Stimulated activated CD4-positive, alpha-beta T cell treated with anti-CD3 and anti-CD28 coated beads, Interleukin-2, amount 100 ng/mL, for 24 hours (primary cell): ENCODE results near the gene LHPP.

Experiments used
- DNase-seq, 2 donors: peaks; one replicate each; pipeline ENCODE4 v3.0.0-alpha.2; 2020

The LHPP gene

DNA sequence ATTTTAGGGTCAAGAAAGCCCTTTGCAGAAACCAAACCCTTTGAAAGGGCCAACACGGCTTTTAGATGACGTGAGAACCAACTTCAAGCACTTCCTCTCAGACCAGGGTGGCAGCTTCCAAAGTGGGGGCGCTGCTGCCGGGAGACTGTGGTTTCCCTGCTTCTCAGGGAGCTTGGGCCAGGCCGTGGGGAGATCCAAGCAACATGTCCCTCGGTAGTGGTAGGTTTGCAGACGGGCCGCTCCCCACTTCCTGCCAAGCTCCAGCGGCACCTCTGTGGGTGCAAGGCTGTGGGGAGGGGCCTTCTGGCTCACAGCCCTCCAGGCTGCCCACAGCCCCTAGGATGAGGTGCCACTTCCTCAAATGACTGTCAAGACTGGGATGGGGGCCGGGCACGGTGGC lies 150.1 kb downstream of the LHPP start:
- DNase-seq = peak; percentile 28 to 33

DNA sequence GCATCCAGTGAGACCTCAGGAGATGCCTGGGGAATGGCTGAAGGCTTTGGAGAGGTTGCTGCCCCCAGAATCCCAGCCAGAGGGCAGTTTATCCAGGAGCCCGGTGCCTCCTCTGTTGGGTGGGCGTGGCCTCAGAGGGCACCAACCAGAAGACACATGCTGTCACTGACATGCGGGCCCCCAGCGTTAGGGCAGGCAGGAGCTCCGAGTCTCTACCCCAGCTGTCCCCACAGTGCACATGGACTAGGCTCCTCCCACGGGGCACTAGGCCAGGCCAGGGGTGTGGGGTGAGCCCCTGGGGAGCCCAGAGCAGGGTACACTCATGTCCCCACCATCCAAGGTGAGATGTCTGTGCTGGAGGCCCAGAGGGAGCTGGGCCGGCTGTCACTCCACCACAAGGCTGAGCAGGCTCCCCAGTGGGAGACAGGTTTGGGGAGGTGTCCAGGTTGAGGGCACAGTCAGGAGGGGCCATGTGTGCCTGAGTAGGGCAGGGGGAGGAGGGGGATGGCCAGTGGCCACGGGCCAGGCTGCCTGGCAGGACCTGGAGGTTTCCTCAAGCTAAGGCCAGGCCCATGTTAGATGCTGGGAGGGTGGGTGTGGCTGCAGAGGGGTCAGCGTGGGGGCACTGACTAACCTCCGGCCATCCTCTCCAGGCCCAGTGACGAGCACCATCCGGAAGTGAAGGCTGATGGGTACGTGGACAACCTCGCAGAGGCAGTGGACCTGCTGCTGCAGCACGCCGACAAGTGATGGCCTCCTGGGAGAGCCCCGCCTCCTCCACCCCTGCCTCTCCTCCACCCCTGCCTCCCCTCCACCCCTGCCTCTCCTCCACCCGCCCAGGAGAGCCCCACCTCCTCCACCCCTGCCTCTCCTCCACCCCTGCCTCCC lies 151.2 kb downstream of the LHPP start:
- DNase-seq = no peak

DNA sequence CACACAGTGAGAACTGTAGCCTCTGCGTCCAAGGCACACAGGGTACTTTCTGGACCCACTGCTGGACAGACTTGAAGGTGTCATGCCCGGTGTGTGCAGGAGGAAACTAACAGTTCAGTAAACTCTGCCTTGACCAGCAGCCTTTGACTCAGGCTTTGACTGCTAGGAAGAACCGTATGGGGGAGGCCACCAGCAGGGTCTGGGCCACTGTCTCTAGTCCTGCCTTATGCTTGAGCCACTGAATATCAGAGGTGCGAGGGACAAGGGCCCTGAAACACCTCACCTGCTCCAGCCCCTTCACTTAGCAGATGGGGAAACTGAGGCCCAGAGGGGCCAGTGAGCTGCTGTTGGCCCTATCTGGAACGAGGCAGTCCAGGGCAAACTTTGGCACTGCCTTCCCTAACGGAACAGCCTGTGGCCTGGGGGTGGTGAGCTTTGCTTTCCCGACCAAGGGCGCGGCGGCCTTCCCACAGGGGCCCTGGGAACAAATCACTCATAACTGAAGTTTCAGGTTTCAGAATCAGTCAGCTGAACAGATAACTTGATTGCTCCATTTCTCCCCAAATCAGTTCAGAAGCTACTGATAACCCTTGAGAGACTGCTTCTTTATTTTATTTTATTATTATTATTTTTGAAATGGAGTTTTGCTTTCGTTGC lies 152.5 kb downstream of the LHPP start:
- DNase-seq = peak; percentile 63 to 77

GRCh38 chr10:124615259-124615658 lies 153.6 kb downstream of the LHPP start:
- DNase-seq = no peak

DNA sequence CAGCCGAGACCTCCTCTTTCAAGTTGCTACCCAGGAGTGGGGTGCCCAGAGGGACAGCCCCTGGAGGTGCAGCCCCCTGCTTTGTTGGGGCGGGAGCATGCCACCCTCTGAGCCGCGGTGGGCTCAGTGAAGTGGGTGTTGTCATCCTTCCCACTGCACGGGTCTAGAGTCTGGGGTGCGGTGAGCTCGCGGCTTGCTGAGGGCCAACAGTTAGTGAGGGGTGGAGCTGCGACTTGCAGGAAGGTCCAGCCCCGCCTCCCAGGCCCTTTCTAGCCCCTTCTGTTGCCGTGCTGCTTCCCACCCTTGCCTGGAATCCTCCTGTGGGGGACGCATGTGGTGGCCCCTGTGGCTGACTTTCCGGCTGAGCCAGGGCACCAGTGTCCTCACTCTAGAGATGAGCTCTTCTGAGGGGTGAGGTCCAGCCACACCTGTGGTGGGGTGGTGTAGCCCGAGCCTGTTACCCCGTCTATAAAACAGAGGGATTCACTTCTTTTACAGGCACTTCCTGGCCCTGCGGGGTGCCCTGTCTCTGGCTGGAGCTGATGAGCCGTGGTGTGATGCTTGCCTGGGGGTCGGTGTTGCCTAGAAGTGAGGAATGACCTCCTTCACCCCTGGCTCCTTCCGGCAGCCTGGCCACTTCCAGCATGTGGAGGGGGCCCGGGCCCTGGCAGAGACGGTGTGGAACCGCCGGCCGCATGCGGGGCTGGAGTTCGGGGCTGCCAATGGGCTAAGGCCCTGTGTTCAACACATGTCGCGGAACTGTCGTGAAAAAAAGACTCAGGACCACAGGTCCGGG lies 154.6 kb downstream of the LHPP start:
- DNase-seq = no peak

DNA sequence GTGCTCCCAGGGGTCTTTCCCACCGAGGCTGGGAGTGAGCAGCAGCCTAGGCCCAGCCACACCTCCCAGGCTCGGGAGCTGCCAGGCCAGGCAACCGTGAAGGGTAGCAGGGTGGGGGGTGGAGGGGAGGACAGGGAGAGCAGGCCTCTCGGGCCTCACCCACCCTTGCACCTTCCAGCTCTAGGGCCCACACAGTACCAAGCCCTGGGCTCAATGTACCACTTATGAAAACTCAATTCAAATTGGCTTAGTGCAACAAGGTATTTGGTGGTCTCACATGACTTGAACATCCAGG lies 155.2 kb downstream of the LHPP start:
- DNase-seq = no peak

DNA sequence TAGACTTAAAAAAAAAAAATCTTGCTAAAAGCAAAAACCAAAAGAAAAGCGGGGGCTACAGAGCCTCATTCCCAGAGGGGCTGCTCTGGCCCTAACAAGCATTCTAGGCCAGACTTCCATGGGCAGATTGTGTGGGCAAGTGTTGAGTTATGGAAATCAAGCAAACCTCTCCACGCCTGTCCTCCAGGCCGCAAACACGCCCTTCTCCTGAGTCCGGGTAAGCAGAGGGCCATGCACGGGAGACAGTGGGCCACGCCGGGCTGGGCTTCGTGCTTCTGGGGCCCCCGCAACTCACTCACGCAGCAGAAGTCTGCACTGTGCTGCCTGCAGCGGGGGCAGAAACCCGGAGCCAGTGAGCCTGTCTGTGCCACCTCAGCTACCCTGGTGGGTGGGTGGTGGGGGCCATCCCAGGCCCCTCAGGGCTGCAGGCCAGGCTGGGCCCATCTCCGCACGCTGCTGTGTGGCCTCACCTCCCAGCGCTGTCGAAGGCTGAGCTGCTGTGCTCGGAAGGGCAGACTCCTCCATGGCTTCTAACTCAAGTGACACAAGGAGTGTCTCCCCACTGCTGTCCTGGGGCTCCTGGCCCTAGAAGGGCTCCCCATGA lies 156.9 kb downstream of the LHPP start:
- no peak for DNase-seq

- DNase-seq = no peak
Observed at GRCh38 chr10:124619195-124619594, 157.6 kb downstream of the LHPP start.

DNA sequence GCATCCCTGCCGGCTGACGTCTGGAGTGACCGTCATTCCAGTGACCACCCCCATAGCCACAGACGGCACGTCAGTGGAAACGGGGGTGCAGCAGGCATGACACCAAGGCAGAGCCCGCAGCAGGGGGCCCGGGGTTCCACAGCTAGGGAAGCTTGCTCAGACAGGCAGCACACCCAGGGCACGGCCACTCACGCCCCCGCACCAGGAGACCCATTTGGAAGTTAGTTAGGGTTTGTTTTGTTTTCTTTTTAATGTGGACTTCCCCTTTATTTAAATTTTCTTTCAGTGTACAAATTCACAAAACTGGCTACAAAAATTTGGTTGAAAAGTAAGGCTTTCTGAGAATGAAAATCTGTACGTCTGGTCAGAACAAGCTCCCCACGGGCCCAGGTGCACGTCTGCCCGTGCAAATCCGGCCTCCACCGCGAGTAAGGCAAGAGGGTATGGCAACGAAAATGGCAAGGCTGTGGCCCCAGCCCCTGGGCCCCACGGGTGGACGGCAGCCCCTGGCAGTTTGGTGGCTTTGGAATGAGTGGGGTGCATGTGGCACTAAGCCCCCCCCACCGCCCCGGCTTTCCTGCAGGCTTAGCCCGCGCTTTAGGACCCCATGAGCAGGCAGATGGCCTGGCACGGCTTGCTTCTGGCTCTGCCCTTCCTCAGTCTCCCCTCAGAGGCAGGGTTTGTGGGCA lies 158.3 kb downstream of the LHPP start:
- DNase-seq = no peak

DNA sequence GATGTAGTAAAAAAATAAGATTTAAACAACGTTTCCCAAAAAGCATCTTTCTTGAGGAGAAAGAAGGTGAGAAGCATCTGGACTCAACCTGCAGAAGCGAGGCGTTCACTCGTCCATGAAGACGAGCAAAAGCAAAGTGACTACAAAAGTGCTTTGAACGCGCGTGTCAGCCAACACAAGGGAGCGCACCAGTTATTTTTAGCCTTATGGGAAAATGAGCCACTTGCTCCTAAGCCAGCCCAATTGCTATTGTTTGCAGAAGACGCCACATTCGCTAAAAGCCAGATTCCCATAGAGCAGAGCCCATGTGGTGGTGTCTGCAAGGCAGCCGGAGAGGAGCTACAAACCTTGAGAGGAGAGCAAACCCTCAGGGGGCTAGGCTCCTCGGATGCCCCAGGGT lies 160.0 kb downstream of the LHPP start:
- no peak for DNase-seq

- DNase-seq = no peak
Observed at GRCh38 chr10:124622158-124622557, 160.5 kb downstream of the LHPP start.

DNA sequence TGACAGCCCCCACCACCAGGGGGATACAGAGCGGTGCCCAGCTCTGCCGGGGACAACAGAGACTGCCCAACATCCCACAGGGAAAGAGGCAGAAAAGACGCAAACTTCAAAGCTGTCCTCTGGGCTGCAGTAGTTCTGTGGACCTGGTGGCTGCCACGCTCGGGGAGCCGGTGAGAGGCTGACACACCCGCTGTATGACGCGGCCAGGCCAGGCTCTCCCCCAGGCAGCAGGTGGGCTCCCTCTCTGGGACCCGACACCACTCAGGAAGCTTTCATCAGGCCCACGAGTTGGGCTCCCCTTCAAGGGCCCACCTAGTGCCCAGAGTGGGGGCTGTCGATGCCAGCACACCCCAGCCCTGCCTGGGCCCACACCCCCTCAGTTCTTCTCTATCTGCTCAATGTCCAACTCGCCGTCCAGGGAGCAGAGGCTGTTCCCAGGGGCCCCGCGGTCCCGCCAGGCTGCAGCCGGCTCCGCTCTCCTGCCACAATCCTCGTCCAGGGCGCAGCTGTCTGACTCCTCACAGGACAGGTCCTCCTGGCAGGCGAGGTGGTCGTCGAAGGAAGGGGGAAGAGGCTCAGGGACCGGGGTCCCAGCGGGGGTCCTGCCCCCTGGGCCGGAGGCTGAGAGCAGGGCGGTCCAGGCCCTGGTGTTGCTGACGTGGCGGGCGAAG lies 161.4 kb downstream of the LHPP start:
- no peak for DNase-seq

- no peak for DNase-seq
Observed at GRCh38 chr10:124624006-124624405, 162.4 kb downstream of the LHPP start.

GRCh38 chr10:124624466-124624865 lies 162.8 kb downstream of the LHPP start:
- no peak for DNase-seq

DNA sequence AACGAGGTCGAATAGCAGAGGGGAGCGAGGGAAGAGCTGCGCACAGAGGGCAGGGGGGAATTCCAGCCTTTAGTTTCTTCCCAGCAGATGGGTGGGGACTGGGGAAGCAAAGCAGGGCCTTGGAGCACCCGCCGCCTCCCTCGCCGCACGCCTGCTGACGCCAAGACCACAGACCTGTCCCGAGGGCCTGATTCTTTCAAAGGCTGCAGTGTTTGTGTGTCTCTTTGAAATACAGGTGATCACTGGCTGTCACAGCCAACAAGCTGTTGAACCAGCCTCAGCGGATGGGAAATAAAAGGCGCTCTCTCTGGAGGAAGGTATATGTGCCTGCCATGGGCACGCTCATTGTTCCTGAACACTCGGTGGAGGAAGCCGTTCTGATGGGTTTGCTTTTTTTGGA lies 163.3 kb downstream of the LHPP start:
- DNase-seq = no peak

DNA sequence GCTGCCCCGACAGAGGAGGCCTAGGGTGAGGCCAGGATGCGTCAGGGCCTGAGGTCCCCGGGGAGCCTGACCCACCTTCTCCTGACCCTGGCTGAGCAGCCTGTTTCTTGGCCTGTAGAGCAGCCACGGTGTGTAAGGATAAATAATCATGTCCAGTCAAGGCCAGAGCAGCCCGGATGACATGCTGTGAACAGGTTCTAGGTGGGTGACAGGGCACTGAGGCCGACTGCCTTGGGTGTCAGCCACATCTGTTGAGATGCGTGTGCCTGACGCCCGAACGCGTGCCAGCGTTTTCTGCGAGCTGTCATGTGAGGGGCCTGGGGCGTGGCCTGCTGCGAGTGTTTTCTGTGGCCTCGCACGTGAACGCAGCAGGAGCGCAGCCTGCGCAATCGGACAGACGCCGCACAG lies 164.2 kb downstream of the LHPP start:
- DNase-seq = no peak

GRCh38 chr10:124626759-124627380 lies 165.2 kb downstream of the LHPP start:
- peak; percentile 54 to 70 for DNase-seq

- DNase-seq = no peak
Observed at GRCh38 chr10:124627866-124628675, 166.4 kb downstream of the LHPP start.

GRCh38 chr10:124628676-124629021 lies 167.0 kb downstream of the LHPP start:
- no peak for DNase-seq

DNA sequence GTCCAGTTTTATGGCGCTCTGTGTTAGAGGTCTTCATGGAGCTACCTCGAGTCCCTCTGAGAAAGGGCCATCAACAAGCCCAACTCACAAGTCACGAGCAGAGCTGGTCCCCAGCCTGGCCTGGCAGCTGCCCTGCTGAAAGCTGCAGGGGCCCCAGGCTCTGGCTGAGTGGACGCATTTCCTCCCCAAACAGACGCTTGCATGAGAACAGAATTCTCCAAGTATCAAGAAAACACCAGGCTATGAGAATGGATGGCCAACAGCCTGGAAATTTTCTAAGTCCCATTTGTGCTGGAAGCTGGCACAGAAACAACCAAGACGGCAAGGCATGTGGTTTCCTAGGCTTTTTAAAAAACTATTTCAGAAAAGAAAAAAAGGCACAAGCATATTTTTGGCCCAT lies 167.8 kb downstream of the LHPP start:
- DNase-seq = no peak

DNA sequence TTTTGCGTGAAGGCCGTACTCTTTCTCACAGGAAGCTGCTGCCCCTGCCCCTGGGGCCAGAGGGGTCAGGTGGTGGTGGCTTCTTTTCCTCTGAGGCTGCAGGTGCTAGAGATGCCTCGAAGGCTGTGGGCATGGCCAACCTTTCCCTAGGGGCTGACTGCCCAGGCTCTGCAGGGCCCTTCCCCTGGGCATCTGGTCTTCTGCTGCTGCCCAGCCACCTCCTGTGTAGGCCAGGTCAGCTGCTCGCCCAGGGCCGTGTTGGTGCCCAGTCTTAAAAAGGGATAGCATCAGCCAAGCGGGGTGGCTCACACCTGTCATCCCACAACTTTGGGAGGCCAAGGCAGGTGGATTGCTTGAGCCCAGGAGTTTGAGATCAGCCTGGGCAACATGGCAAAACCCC lies 168.2 kb downstream of the LHPP start:
- no peak for DNase-seq
